Retinal pigment epithelial cell (primary cell): ENCODE data around the gene STK10.
A peak's percentile ranks its signal among the peaks of the same experiment; 100 is the strongest.

Experiments used
- DNase-seq: peaks from one replicate; pipeline ENCODE4 v3.0.0-alpha.2; 2010; ENCODE audit warnings: low read depth
- H3K4me3 ChIP-seq: 2 replicates; pipeline ENCODE4 v1.5.1; 2011; ENCODE audit warnings: mild to moderate bottlenecking, low read length, control low read depth, moderate library complexity
- TF ChIP-seq, protein P1 (sequence below): conservative IDR thresholded peaks from 2 replicates; pipeline ENCODE4 v1.5.1; 2011; ENCODE audit warnings: low read depth, low read length, control low read depth, inconsistent platforms

Gene STK10

DNA sequence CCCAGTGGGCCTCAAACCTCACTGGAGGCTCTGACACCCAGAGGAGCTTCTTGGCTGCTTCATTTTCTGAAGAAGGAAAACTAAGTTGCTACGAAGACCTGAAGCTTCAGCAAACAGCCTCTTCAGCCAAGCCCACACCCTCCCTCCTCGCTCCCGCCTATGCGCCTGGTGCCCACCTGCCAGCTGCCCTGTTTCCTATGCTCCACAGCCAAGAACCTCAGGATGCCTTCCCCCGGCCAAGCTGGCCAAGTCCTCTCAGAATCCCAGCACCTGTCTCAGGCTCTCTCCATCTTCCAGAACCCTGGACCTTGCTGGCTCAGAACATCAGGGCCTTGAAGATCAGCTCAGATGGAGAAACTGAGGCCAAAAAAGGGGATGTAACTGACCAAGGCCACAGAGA, 60.4 kb downstream of the STK10 start:
- TF ChIP-seq, protein P1, sequence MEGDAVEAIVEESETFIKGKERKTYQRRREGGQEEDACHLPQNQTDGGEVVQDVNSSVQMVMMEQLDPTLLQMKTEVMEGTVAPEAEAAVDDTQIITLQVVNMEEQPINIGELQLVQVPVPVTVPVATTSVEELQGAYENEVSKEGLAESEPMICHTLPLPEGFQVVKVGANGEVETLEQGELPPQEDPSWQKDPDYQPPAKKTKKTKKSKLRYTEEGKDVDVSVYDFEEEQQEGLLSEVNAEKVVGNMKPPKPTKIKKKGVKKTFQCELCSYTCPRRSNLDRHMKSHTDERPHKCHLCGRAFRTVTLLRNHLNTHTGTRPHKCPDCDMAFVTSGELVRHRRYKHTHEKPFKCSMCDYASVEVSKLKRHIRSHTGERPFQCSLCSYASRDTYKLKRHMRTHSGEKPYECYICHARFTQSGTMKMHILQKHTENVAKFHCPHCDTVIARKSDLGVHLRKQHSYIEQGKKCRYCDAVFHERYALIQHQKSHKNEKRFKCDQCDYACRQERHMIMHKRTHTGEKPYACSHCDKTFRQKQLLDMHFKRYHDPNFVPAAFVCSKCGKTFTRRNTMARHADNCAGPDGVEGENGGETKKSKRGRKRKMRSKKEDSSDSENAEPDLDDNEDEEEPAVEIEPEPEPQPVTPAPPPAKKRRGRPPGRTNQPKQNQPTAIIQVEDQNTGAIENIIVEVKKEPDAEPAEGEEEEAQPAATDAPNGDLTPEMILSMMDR, result no peak
- H3K4me3 ChIP-seq, result no peak overlapping the region
- DNase-seq, result no peak

DNA sequence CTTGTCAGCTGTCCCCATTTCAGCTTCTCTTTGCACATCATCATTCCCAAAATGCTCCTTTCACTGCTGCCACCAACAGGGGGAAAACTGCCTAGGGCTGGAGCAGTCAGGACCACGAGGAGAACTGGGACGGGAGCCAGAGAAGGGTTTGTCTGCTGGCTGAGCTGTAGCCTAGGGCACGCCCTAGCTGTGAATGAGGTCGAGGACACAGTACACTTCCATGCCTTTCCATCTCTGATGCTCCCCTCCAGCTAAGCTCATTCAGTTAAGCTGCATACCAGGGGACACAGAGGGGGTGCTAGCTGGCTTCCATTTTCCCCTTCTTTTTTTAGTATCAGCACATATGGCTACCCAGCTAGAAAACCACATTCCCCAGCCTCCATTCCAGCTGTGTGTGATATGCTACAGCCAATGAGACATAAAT, 64.7 kb downstream of the STK10 start:
- TF ChIP-seq, protein P1, result peak; percentile 75
- peak; percentile 82 for DNase-seq
- no peak overlapping the region for H3K4me3 ChIP-seq

DNA sequence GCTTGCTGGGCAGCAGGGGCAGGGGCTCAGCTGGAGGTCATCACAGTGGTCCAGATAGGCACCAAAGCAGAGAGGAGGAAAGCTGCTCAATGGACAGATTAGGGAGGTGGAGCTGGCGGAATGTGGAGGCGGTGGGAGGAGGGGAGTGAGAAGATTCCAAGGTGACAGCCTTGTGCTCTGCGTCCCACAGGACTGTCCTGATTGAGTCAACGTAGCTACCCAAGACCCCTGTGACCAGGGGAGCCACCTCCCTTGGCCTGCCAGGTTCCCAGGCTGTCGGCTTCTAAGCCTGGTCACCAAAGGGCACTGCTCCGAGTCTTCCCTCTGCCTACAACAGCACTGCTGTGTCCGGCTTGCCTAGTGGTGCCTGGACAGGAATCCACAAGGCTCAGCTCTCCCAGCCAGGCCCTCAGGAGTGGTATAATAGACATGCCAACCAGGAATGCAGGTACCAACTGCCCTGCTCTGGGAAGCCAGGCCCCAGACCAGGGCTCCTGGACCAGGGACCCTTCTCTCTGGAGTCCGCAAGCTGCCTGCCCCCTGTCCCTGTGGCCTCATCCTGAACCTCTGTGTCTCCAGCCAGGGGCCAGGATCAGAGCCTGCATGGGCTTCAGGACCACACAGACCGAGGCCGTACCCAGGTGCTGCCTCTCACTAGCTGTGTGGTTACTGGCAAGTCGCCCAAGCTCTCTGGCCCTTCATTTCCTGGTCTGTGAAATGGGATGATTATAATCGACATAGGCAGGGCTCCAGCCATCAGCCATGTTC, 67.9 kb downstream of the STK10 start:
- no peak overlapping the region for H3K4me3 ChIP-seq
- TF ChIP-seq, protein P1, result no peak
- no peak for DNase-seq

DNA sequence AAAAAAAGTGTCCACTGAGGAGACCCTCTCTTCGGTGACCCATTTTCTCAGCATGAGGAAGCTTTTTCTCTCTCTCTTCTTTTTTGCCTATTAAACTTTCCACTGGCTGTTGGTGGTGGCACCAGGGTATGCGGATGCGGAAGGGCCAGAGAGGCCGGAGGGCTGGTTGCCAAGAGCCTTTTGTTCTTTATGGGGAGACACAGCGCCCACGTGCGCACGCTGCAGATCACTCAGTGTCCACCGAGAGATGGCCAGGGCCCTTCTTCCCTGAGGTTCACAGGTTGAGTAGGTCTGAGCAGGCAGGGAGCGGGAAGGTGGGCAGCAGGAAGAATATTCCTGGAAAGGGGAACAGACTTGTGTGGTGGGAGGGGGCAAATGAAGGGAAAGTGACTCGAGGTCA, 69.1 kb downstream of the STK10 start:
- no peak for DNase-seq
- TF ChIP-seq, protein P1, result no peak
- H3K4me3 ChIP-seq, result no peak overlapping the region

DNA sequence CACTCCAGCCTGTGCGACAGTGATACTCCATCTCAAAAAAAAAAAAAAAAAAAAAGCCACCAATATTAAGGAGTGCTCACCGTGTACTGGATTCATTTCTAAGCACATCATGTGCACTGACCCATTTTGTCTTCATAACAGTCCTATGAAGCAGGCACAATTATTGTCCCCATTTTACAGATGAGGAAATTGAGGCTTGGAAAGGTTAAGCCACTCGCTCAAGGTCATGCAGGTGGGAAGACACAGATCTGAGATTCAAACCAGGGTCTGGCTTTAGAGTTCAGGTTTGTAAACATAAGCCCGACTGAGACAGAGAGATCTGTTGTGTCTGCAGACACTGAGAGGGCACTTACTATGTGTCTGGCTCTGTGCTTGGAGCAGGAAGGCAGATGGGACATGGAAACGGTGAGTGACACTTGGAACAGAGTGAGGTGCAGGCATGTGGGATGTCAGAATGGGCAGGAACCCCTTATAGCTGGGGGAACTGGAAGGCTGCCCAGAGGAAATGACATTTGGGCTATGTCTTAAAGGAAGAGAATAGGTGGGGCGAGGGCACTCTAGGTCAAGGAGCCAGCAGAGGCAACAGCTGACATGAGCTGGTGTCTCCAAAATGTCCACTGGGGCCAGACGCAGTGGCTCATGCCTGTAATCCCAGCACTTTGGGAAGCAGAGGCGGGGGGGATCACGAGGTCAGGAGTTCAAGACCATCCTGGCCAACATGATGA, 69.9 kb downstream of the STK10 start:
- no peak overlapping the region for H3K4me3 ChIP-seq
- TF ChIP-seq, protein P1, result no peak
- DNase-seq, result no peak

DNA sequence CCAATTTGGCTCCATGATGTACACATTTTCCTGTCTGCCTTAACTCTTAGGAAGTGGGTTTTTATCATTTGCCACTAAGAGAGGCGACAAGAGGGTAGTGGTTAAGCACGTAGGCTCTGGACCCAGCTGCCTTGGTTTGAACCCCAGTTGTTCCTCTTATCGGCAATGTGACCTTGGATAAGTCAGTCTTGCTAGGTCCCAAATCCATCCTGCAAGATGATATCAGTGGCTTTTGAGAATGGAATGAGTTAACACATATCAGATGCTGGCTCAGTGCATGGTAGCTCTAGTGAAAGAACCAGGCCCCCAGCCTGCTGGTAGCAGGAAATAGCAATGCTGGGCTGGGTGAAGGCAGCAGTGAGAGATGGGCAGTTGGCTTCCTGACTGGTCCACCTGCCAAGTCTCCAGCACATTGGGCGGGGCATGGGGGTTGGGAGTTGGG, 72.5 kb downstream of the STK10 start:
- H3K4me3 ChIP-seq, result no peak overlapping the region
- DNase-seq, result no peak
- TF ChIP-seq, protein P1, result no peak
